Endothelial cell of umbilical vein (primary cell): ENCODE results near the gene MOB3B. TPM values are rescaled to one million over a fixed set of nuclear protein-coding genes. Genes with fewer than 3 reads are reported as not detected.

ENCODE experiments used
- BruUV-seq: library from RNA; stranded (reverse); fragments of 400-500 nt; replicated peaks from 2 replicates; lab custom pipeline; 2021; lab: Mats Ljungman, UMichigan
- CTCF ChIA-PET: fragments of 300-600, 350-600 bp; sonication (Branson Sonifier 250); formaldehyde crosslinking; loops from one replicate; lab custom pipeline; 2021; ENCODE audit warnings: antibody characterized with exemption, inconsistent platforms; lab: Charles Lee
- POLR2A ChIA-PET: fragments of 300-600, 350-600 bp; sonication (Branson Sonifier 250); formaldehyde crosslinking; loops from one replicate; lab custom pipeline; 2021; ENCODE audit warnings: antibody characterized with exemption, inconsistent platforms; lab: Charles Lee
- DNase-seq: peaks from one replicate; pipeline ENCODE4 v3.0.0-alpha.2; 2011; ENCODE audit warnings: low read depth, low spot score
- FAIRE-seq: peaks from 2 replicates; lab custom pipeline; 2011; peaks lifted over from hg19 to GRCh38; lab: Jason Lieb, UNC
- H2AFZ ChIP-seq: 2 replicates; pipeline ENCODE4 v1.6.0; 2012; ENCODE audit warnings: low read depth, low read length, control low read depth, inconsistent platforms
- H3K27ac ChIP-seq: 2 replicates; pipeline ENCODE4 v1.5.1; 2011; ENCODE audit warnings: low read depth, mild to moderate bottlenecking, control low read depth, low read length, moderate library complexity; ENCODE audit not compliant: insufficient read depth
- H3K27me3 ChIP-seq, 2 experiments: 2 replicates each; pipeline versions ENCODE4 v1.6.0 to v1.6.1; 2011; ENCODE audit warnings: low read length in 2 of 2, mixed read lengths in 1 of 2; ENCODE audit not compliant: control insufficient read depth in 2 of 2, insufficient read depth in 2 of 2
- H3K36me3 ChIP-seq, 2 experiments: 2 replicates in 1 of 2; 3 replicates in 1 of 2; pipeline ENCODE4 v1.5.1; 2011; ENCODE audit warnings: low read length in 2 of 2, mild to moderate bottlenecking in 1 of 2, moderate library complexity in 1 of 2; ENCODE audit not compliant: control insufficient read depth in 2 of 2, insufficient read depth in 2 of 2; ENCODE audit errors: extremely low read depth in 1 of 2
- H3K4me1 ChIP-seq: 3 replicates; pipeline ENCODE4 v1.5.1; 2011; ENCODE audit warnings: mild to moderate bottlenecking, low read length; ENCODE audit not compliant: control insufficient read depth, insufficient read depth; ENCODE audit errors: extremely low read depth
- H3K4me2 ChIP-seq: 2 replicates; pipeline ENCODE4 v1.6.1; 2011; ENCODE audit warnings: low read length, control low read depth, mixed read lengths; ENCODE audit not compliant: insufficient read depth
- H3K4me3 ChIP-seq, 3 experiments: fragments of 200-600 bp in 1 of 3; sonication (generic), shearing (Covaris generic) in 1 of 3; replicated peaks in 1 of 3; 2 replicates each; pipeline ENCODE4 v1.5.1; 2011 to 2016; ENCODE audit warnings: control low read depth in 3 of 3, low read length in 3 of 3, mild to moderate bottlenecking in 2 of 3, inconsistent platforms in 1 of 3, low read depth in 1 of 3, moderate library complexity in 1 of 3; ENCODE audit not compliant: insufficient read depth in 1 of 3
- H3K79me2 ChIP-seq: 2 replicates; pipeline ENCODE4 v1.6.0; 2012; ENCODE audit warnings: low read length, inconsistent platforms; ENCODE audit not compliant: control insufficient read depth, insufficient read depth
- H3K9ac ChIP-seq: replicated peaks from 2 replicates; pipeline ENCODE3; 2011; ENCODE audit warnings: low read length, control low read depth; ENCODE audit not compliant: insufficient read depth; ENCODE audit errors: extremely low read depth
- H3K9me1 ChIP-seq: replicated peaks from 3 replicates; pipeline ENCODE4 v1.6.0; 2011; ENCODE audit warnings: mild to moderate bottlenecking, low read length; ENCODE audit not compliant: control insufficient read depth, insufficient read depth; ENCODE audit errors: extremely low read depth
- H3K9me3 ChIP-seq: replicated peaks from 2 replicates; pipeline ENCODE4 v1.5.1; 2012; ENCODE audit warnings: low read length, inconsistent platforms; ENCODE audit not compliant: control insufficient read depth, insufficient read depth
- H4K20me1 ChIP-seq: replicated peaks from 2 replicates; pipeline ENCODE3; 2011; ENCODE audit warnings: mild to moderate bottlenecking, low read length; ENCODE audit not compliant: control insufficient read depth, insufficient read depth; ENCODE audit errors: extremely low read depth
- EZH2 ChIP-seq: IDR thresholded peaks from 2 replicates; pipeline ENCODE4 v1.6.1; 2012; ENCODE audit warnings: borderline replicate concordance, low read depth, mild to moderate bottlenecking, moderate library complexity, low read length, inconsistent platforms; ENCODE audit not compliant: severe bottlenecking
- FOS ChIP-seq: IDR thresholded peaks from 2 replicates; pipeline ENCODE4 v1.6.1; 2011; ENCODE audit warnings: mild to moderate bottlenecking, low read length, moderate library complexity, borderline replicate concordance; ENCODE audit not compliant: insufficient read depth
- GATA2 ChIP-seq: IDR thresholded peaks from 2 replicates; pipeline ENCODE4 v1.7.0; 2011; ENCODE audit warnings: low read depth, mild to moderate bottlenecking, moderate library complexity, mixed read lengths, low read length; ENCODE audit not compliant: insufficient read length, insufficient read depth
- JUN ChIP-seq: IDR thresholded peaks from 2 replicates; pipeline ENCODE4 v1.6.1; 2011; ENCODE audit warnings: borderline replicate concordance, low read depth; ENCODE audit not compliant: insufficient read length, insufficient read depth
- MAX ChIP-seq: IDR thresholded peaks from 2 replicates; pipeline ENCODE4 v1.6.1; 2011; ENCODE audit not compliant: insufficient read depth, insufficient read length
- MYC ChIP-seq: IDR thresholded peaks from one replicate; pipeline ENCODE4 v1.6.1; 2011; ENCODE audit warnings: mild to moderate bottlenecking, low read depth, low read length
- POLR2A ChIP-seq: IDR thresholded peaks from 2 replicates; pipeline ENCODE4 v1.6.1; 2012; ENCODE audit warnings: low read depth, mild to moderate bottlenecking, control low read depth, low read length
- POLR2AphosphoS5 ChIP-seq: IDR thresholded peaks from 2 replicates; pipeline ENCODE4 v1.6.1; 2012; ENCODE audit warnings: low read depth, mild to moderate bottlenecking, control low read depth, low read length, moderate library complexity; ENCODE audit not compliant: insufficient read depth
- dilution Hi-C: fragments of 300-500 bp; cut with MboI; formaldehyde crosslinking; loops from one replicate; pipeline ENCODE4 v1.15.0; 2019; ENCODE audit warnings: low sequenced_read_pairs; ENCODE audit not compliant: extremely low pct_ligation_motif_present
- intact Hi-C: fragments of 100-400 bp; cut with micrococcal nuclease; formaldehyde crosslinking; loops from one replicate; pipeline ENCODE4 v1.10.0; 2022
- polyA plus RNA-seq, 4 experiments: library from polyadenylated mRNA; depleted of rRNA in 3 of 4; stranded (reverse) in 3 of 4; unstranded in 1 of 4; fragments of >200 nt; gene quantifications; 2 replicates each; pipeline versions ENCODE4 v1.2.1 to v1.2.3, GENCODE V29; 2011 to 2012; ENCODE audit warnings: missing spikeins in 1 of 4
- total RNA-seq: library from RNA; stranded (reverse); gene quantifications from 2 replicates; pipeline ENCODE4 v1.2.3, GENCODE V29; 2021
- TF ChIP-seq, protein P1 (sequence below), 2 donors: IDR thresholded peaks; 1 replicate in 1 of 2; 2 replicates in 1 of 2; pipeline ENCODE4 v1.5.1; 2011; ENCODE audit warnings: low read length in 2 of 2, mild to moderate bottlenecking in 2 of 2, moderate library complexity in 2 of 2, control low read depth in 1 of 2, inconsistent platforms in 1 of 2, low read depth in 1 of 2; ENCODE audit not compliant: insufficient read depth in 1 of 2; ENCODE audit errors: extremely low read depth in 1 of 2

Gene MOB3B
- total and polyA plus RNA-seq, 2 donors (not counting 3 experiments of a cell fraction or from before 2014, with no cell fraction given), result 0.03 TPM; not detected in 1

DNA sequence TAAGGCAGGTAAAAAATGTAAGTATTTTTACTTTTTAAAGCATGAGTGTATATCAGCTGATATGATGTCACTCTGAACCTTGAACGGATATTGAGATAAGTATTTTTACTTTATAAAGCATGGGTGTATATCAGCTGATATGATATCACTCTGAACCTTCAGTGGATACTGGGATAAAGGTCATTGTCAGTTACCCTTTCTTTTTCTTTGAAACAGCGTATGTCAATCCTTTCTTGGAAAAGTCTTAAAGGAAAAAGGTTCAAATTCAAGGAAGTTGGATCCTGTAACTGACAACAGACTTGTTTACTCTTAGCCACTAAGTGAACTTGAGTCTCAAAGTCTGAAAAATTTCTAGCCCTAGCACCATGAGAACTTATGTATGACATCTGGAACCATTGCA lies 67.2 kb downstream of the MOB3B start:
- POLR2A ChIA-PET, result no interaction called here
- dilution Hi-C loops, result no loop called here
- no TSS peak for BruUV-seq

More for the DNA sequence above, 67.2 kb downstream of the MOB3B start:
- TF ChIP-seq JUN (no peak), FOS (no peak), MAX (no peak), EZH2 (no peak), POLR2A (no peak), GATA2 (no peak), MYC (no peak), POLR2AphosphoS5 (no peak)
- TF ChIP-seq, protein P1, sequence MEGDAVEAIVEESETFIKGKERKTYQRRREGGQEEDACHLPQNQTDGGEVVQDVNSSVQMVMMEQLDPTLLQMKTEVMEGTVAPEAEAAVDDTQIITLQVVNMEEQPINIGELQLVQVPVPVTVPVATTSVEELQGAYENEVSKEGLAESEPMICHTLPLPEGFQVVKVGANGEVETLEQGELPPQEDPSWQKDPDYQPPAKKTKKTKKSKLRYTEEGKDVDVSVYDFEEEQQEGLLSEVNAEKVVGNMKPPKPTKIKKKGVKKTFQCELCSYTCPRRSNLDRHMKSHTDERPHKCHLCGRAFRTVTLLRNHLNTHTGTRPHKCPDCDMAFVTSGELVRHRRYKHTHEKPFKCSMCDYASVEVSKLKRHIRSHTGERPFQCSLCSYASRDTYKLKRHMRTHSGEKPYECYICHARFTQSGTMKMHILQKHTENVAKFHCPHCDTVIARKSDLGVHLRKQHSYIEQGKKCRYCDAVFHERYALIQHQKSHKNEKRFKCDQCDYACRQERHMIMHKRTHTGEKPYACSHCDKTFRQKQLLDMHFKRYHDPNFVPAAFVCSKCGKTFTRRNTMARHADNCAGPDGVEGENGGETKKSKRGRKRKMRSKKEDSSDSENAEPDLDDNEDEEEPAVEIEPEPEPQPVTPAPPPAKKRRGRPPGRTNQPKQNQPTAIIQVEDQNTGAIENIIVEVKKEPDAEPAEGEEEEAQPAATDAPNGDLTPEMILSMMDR (IDR thresholded peaks at IDR 0.05; ENCODE audit: extremely low read depth in 1 of 2, insufficient read depth in 1 of 2, low read depth in 1 of 2, low read length in 2 of 2), result no peak
- intact Hi-C loops, result no loop called here
- CTCF ChIA-PET, result interaction anchor here (0.9 to 1.3 kb wide), 2 partner anchors 12 to 67 kb away, joined by 3 to 4 read pairs; partner anchors contain the start of gene MOB3B
- Histone ChIP-seq H3K4me1 (no peaks in the 10 kb centered on the region), H3K27ac (no peak overlapping the region), H3K4me3 (no peak overlapping the region), H4K20me1 (no peaks in the 10 kb centered on the region), H2AFZ (no peak overlapping the region), H3K79me2 (no peaks in the 10 kb centered on the region), H3K9me1 (no peaks in the 10 kb centered on the region), H3K9me3 (no peaks in the 10 kb centered on the region), H3K9ac (no peak overlapping the region), H3K36me3 (no peaks in the 10 kb centered on the region), H3K4me2 (no peak overlapping the region), H3K27me3 (peaks cover 0 to 6% of the 10 kb centered on the region in 2 experiments)
- DNase-seq (no peak), FAIRE-seq (no peak)
